HG03565 (cell line): ENCODE measurements around the gene SMCO3.
"Not testable (repeated sequence)": the region's sequence is repeated elsewhere in the genome, so short reads cannot be mapped to it uniquely, and the experiment has no call there.

Experiments
- ATAC-seq: cut with Tn5 transposase; IDR thresholded peaks from one replicate; pipeline ENCODE4 v1.9.1; 2021; ENCODE audit warnings: mild to moderate bottlenecking, moderate library complexity; ENCODE audit not compliant: unreplicated experiment

Gene SMCO3

GRCh38 chr12:14776236-14776961 is 37.6 kb downstream of the SMCO3 start:
- no peak for ATAC-seq

- no peak for ATAC-seq
Observed at GRCh38 chr12:14775636-14775980, 38.4 kb downstream of the SMCO3 start.

DNA sequence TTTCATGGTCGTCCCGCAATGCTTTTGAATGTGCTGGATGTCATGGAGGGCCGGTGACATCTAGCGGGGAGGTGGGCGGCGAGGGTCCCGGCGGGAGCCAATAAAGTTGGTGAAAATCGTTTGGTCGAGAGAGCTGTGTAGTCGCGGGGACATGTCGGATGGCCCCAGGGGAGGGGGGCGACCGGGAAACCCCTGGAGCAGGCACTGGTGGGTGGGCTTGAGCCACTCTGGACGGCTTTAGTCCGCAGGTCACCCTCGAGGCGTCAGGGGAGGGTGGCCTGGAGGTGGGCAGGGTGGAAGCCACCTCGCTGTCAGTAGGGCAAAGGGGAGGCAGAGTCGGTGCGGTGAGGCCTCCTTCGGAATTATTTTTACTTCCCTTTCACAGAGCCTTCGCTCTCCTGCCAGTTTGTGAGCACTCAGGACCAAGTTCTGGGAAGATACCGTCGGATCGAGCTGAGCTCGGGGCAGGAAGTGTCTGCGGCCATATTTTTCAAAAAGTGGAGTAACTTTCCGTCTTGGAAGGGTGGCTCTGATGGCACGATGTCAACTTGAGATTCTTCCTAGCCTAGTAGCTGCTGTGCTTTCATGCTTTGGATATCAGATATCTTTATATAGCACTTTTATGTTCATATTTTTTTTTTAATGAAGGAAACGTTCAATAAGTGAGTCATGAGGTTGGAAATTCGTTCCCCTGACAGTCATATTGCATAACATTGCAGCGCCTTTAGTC is 38.9 kb downstream of the SMCO3 start:
- ATAC-seq: no peak

GRCh38 chr12:14774074-14774905 is 39.7 kb downstream of the SMCO3 start:
- ATAC-seq: peak; percentile 50

GRCh38 chr12:14773685-14774073 is 40.3 kb downstream of the SMCO3 start:
- ATAC-seq: peak; percentile 11

- no peak for ATAC-seq
Observed at GRCh38 chr12:14772946-14773345, 41.0 kb downstream of the SMCO3 start.

DNA sequence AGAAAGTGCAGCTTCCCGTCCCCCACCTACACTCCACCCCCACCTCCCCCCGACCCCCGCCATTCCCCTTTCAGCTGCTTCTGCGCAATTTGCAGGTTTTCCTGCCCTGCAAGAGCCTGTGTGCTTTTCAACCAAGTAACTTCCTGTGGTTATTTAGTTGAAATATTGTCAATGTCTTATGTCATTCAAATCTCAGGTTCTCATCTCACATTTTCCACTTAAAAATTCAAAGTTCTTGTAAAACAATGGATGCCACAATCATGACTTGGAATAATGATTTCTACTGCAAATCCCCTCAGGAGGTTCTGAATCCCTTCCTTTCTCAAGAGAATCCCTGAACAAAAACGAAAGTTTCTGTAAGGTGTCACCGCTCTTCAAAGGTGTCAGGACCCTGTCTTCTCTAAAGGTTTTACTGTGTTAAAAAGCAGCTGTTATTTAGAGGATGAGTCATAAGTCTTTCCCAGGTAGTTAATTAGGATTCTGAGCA is 42.3 kb downstream of the SMCO3 start:
- ATAC-seq: no peak

DNA sequence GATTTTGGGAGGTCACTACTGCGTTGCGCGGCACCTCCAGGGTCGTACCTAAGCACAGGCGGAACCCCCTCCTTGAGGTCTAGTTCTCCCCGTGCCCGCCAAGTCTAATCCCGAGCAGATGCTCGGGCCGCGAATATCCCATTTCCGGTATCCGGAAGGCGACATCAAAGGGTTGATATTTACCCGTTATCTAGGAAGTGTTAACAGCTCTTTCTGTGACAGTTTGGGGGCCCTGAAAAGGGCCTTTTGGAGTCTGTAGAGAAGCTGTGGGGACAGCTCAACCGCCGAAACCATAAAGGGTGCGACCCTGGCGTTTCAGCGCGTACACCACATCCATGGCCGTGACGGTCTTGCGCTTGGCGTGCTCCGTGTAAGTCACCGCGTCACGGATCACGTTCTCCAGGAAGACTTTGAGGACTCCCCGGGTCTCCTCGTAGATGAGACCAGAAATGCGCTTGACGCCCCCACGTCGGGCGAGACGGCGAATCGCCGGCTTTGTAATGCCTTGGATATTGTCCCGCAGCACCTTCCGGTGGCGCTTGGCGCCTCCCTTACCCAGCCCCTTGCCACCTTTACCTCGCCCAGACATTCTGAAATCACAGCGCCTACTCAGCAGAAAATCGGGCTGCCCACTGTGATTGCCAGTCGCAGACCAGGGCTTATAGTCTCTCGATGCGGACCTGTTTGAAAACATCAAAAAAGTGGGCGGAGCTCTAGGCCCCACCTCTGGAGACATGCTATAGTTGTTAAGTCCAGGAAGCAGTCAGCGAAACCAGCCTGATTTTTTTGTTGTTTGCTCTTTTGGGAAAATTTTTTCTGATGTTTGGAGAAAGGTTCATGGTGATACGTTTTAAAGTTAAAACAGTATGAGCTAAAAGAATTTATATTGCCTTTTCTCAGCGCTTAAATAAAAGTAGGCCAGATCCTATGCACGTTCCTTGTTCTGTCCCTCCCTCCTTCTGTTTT is 43.2 kb downstream of the SMCO3 start:
- peak; percentile 23 for ATAC-seq

DNA sequence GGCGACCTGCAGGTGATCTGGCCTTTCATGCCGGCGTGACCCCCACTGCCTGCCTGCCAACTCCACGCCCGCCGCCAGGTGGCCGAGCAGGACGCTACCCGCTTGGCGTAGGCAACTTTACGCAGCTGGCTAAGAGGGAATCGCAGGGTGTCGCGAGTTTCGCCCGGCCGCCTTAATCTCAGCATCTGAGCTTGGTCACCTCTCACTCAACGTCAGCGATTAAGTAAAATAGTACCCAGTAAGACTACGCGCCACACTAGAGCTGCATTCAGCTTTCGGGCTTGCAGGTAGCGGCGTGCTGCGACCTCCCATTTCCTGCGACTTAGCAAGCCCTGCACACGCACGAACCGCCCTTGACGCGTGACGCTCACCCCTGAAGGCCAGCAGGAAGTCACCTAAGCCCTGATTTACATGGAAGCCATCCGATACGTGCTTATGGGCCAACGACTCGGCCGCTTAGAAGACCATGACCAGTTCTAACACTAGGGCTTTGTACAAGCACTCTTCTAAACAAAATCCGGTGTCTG is 44.0 kb downstream of the SMCO3 start:
- peak; percentile 24 for ATAC-seq

DNA sequence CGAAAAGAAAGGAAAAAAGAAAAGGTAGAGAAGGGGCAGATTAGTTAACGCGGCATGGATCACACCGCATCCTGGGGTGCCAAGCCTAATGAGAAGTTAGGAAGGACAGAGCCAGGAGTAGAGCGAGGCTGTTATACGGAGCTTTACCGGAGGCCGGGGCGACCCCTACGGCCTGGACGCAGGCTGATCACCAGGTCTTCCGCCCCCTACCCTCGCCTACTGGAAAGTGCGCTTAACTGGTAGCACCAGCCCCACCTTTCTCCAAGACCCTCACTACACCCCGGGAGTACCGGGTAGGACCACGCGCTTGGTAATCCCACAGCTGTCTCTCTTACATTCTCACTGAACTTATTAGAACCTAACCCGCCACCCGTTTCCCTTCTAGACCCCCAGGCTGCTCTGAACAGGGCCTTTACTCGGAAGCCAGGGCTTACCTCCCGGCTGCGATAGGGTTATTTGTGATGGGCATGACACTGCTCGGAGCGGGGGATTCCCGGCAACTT is 44.5 kb downstream of the SMCO3 start:
- ATAC-seq: no peak

- no peak for ATAC-seq
Observed at GRCh38 chr12:14768823-14769405, 45.1 kb downstream of the SMCO3 start.

DNA sequence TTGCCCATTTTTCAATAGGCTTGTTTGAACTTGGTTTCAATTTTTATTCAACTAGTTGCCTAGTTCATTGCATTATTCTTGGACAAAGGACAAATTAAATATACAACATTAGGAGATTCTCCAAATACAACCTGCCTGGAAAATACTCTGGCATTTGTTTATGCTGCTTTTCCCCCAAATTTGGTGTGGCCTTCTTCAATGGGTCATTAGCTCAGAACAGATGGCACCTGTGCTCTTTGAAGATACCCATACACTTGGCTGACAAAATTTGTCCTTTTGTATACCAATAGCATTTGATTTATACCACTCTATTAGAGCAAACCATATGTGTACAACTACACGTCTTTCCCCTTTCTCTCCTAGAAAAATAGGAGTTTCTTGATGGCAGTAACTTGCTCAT is 46.4 kb downstream of the SMCO3 start:
- no peak for ATAC-seq

GRCh38 chr12:14766649-14767215 is 47.2 kb downstream of the SMCO3 start:
- ATAC-seq: no peak

DNA sequence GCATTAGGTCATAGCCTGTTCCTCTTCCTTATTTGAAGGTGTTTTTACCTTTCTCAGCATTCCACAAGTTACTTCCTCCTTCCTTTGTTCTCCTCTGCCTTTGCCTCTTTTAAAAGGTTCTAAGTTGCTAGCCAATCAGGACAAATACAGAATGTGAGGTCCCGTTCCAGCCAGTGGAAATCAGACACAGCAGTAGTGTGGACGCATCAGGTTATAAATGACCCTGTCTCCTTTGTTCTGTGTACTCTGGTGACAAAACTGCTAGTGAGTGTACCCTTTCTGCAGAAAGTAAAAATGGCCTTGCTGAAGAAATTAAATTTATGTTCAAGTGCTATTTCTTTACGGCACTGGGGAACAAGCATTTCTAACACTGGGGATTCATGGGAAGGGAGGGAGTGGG is 48.0 kb downstream of the SMCO3 start:
- not testable (repeated sequence) for ATAC-seq

DNA sequence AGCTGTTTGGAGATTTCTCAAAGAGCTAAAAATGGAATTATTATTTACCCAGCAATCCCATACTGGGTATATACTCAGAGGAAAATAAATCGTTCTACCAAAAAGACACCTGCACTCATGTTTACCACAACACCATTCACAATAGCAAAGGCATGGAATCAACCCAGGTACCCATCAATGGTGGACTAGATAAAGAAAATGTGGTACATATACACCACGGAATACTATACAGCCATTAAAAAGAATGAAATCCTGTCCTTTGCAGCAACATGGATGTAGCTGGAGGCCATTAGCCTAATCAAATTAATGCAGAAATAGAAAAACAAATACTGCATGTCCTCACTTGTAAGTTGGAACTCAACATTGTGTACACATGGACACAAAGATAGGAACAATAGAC is 48.6 kb downstream of the SMCO3 start:
- no peak for ATAC-seq

GRCh38 chr12:14759711-14760280 is 54.2 kb downstream of the SMCO3 start:
- ATAC-seq: not testable (repeated sequence)

DNA sequence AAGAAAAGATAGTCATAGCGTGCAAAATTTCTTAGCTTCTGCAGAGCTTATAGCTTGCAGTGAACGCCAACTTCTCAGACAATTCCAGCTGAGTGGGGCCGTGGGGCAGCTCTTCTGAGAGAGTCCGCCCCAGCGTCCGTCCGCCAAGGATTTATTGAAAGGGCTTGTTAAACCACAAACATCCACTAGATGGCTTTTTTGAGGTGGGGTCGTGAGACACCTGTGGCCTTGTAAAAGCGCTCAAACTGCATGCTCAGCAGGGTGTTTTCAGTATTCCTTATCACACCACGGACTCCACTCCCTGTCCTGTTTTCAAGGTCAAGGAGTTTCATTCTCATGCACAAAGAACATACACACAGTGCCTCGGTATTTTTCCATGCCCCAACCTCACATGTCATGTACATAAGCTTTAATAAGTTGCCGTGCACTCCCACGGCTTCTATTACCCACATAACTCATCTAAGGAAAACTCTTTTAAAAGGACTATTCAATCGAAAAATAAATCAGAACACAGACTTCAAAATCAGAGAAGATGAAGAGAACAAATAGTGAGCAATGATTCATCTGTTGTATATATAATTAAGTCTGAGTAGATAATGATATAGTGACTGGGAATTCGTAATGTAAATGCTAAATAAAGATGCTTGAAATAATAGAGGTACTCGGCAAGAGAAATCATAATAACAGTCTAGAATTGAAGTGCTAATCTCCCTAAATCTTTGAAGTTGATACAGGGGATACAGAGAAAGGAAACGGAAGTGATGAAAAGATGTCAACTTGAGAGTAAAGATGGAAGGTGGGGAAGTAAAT is 57.4 kb downstream of the SMCO3 start:
- no peak for ATAC-seq
